BLaER1 treated with 17β-estradiol and CSF1 and Interleukin-3, amounts not matched to agents 10 nM and 100 nM (cell line): ENCODE results near the gene SERINC2.
"Not testable (repeated sequence)": the region's sequence is repeated elsewhere in the genome, so short reads cannot be mapped to it uniquely, and the experiment has no call there.

Experiments used
- H3K27ac ChIP-seq, 11 experiments: shearing (Covaris generic); formaldehyde crosslinking; 2 replicates each; pipeline ENCODE4 v1.8.1; 2022
- H3K27me3 ChIP-seq, 11 experiments: shearing (Covaris generic); formaldehyde crosslinking; 2 replicates each; pipeline ENCODE4 v1.8.1; 2022
- H3K36me3 ChIP-seq, 11 experiments: shearing (Covaris generic); formaldehyde crosslinking; 2 replicates each; pipeline ENCODE4 v1.8.1; 2022
- H3K4me1 ChIP-seq, 10 experiments: shearing (Covaris generic); formaldehyde crosslinking; 2 replicates each; pipeline ENCODE4 v1.8.1; 2022
- H3K4me2 ChIP-seq, 11 experiments: shearing (Covaris generic); formaldehyde crosslinking; 2 replicates each; pipeline ENCODE4 v1.8.1; 2022
- H3K4me3 ChIP-seq, 10 experiments: shearing (Covaris generic); formaldehyde crosslinking; 2 replicates each; pipeline ENCODE4 v1.8.1; 2022
- H3K9ac ChIP-seq, 11 experiments: shearing (Covaris generic); formaldehyde crosslinking; 2 replicates each; pipeline ENCODE4 v1.8.1; 2022
- H3K9me3 ChIP-seq, 11 experiments: shearing (Covaris generic); formaldehyde crosslinking; replicated peaks in 1 of 11; 2 replicates each; pipeline ENCODE4 v1.8.1; 2022
- H4K20me1 ChIP-seq, 11 experiments: shearing (Covaris generic); formaldehyde crosslinking; 2 replicates each; pipeline ENCODE4 v1.8.1; 2022
- Cebpa-rat ChIP-seq, 11 experiments: shearing (Covaris generic); IDR thresholded peaks; 2 replicates each; pipeline ENCODE4 v1.8.1; 2022

SERINC2 gene

DNA sequence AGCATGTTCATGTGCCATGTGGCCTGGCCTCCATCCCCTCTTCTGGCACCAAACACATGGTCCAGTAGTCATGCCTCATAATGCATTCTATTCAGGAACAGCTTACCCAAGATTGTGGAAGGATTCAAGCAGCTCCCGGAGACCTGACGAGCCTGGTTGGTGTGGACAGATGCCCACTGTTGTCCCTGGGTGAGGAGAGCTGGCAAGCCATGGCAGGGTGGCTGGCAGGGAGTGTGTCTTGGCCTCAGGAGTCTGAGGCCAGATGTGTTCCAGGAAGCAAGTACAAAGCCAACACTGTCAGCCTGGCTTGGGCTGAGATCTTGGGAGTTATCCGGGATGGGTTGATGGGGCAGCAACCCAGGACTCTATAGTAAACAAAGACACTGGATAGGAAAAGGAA lies 32.8 kb upstream of the SERINC2 start:
- no peaks in the 10 kb centered on the region for H3K27me3 ChIP-seq
- no peak overlapping the region for H3K27ac ChIP-seq
- H3K36me3 ChIP-seq = no peaks in the 10 kb centered on the region
- H4K20me1 ChIP-seq = no peaks in the 10 kb centered on the region
- no peak overlapping the region for H3K4me3 ChIP-seq
- H3K9ac ChIP-seq = no peak overlapping the region
- no peaks in the 10 kb centered on the region for H3K9me3 ChIP-seq
- no peak for TF ChIP-seq Cebpa-rat (IDR thresholded peaks at IDR 0.05)
- no peaks in the 10 kb centered on the region for H3K4me1 ChIP-seq
- H3K4me2 ChIP-seq = no peak overlapping the region

- Histone ChIP-seq H3K9me3 (no peaks in the 10 kb centered on the region), H3K9ac (no peak overlapping the region), H3K4me2 (no peak overlapping the region), H3K36me3 (no peaks in the 10 kb centered on the region), H3K4me1 (no peaks in the 10 kb centered on the region), H3K27ac (no peak overlapping the region), H4K20me1 (no peaks in the 10 kb centered on the region), H3K27me3 (no peaks in the 10 kb centered on the region), H3K4me3 (no peak overlapping the region)
- TF ChIP-seq Cebpa-rat (IDR thresholded peaks at IDR 0.05) = no peak
Measured at GRCh38 chr1:31381394-31382294, 31.4 kb upstream of the SERINC2 start.

DNA sequence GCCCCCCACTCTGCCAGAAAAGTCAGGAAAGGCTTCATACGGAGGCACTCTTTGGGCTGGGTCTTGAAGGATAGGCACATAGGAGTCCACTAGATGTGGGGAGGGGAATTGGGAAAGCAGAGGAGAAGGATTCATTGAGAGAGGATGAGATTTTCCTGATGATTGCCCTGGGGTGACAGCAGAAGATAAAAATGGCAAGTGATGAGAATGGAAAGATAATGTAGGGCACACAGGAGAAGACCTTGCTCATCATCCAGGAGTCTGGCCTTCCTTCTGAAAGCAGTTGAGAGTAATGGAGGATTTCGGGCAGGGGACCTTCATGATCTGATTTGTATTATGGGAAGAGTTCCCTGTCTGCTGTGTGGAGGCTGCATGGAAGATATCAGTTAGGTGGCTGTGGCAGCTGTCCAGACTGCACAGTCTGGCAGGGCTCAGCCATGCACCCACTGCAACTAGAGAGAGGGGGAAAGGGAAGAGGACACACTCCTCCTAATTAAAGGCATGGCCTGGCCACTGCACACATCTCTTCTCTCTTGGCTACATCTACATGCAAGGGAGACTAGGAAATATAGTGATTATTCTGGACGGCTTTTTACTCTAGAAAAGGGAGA lies 30.5 kb upstream of the SERINC2 start:
- H3K36me3 ChIP-seq = no peaks in the 10 kb centered on the region
- no peak overlapping the region for H3K27ac ChIP-seq
- H3K4me2 ChIP-seq = no peak overlapping the region
- H3K4me3 ChIP-seq = no peak overlapping the region
- no peaks in the 10 kb centered on the region for H3K9me3 ChIP-seq
- no peaks in the 10 kb centered on the region for H3K4me1 ChIP-seq
- TF ChIP-seq Cebpa-rat (IDR thresholded peaks at IDR 0.05) = no peak
- no peaks in the 10 kb centered on the region for H4K20me1 ChIP-seq
- no peaks in the 10 kb centered on the region for H3K27me3 ChIP-seq
- H3K9ac ChIP-seq = no peak overlapping the region

GRCh38 chr1:31383967-31384366 lies 29.0 kb upstream of the SERINC2 start:
- no peak for TF ChIP-seq Cebpa-rat (IDR thresholded peaks at IDR 0.05)
- Histone ChIP-seq H3K27me3 (no peaks in the 10 kb centered on the region), H3K9me3 (no peaks in the 10 kb centered on the region), H3K4me1 (no peaks in the 10 kb centered on the region), H3K9ac (no peak overlapping the region), H3K27ac (no peak overlapping the region), H3K4me2 (no peak overlapping the region; a peak in 1 of 22 replicates), H3K36me3 (no peaks in the 10 kb centered on the region), H3K4me3 (no peak overlapping the region), H4K20me1 (no peaks in the 10 kb centered on the region)

DNA sequence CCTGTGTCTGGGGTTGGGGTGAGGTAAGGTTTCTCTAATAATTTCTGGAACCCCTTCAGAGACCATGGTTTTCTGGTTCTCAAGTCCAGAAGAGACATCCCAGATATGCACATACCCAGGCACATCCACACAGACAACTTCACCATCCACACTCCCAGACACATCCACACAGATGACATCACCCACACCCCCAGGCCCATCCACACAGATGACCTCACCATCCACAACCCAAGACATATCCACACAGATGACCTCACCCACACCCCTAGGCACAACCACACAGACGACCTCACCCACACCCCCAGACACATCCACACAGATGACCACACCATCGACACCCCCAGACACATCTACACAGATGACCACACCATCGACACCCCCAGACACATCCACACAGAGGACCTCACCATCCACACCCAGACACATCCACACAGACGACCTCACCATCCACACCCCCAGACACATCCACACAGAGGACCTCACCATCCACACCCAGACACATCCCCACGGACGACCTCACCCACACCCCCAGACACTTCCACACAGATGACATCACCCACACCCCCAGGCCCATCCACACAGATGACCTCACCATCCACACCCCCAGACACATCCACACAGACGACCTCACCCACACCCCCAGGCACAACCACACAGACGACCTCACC lies 26.3 kb upstream of the SERINC2 start:
- H3K36me3 ChIP-seq, H3K27me3 ChIP-seq, H3K4me1 ChIP-seq, H3K4me2 ChIP-seq, H4K20me1 ChIP-seq, H3K27ac ChIP-seq, H3K4me3 ChIP-seq, H3K9ac ChIP-seq, H3K9me3 ChIP-seq: not testable (repeated sequence)

DNA sequence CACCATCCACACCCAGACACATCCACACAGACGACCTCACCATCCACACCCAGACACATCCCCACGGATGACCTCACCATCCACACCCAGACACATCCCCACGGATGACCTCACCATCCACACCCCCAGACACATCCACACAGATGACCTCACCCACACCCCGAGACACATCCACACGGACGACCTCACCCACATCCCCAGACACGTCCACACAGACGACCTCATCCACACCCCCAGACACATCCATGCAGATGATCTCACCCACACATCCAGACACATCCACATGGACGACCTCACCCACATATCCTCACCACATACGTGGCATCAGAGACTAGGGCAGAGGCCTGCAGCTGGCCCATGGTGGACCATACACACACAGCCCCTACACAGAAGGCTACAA lies 25.4 kb upstream of the SERINC2 start:
- H3K4me3 ChIP-seq = no peak overlapping the region
- H3K4me2 ChIP-seq = no peak overlapping the region
- H3K4me1 ChIP-seq = no peaks in the 10 kb centered on the region
- no peak overlapping the region for H3K27ac ChIP-seq
- no peaks in the 10 kb centered on the region for H3K9me3 ChIP-seq
- no peaks in the 10 kb centered on the region for H4K20me1 ChIP-seq
- TF ChIP-seq Cebpa-rat (IDR thresholded peaks at IDR 0.05) = no peak
- H3K9ac ChIP-seq = no peak overlapping the region
- H3K27me3 ChIP-seq = no peaks in the 10 kb centered on the region
- H3K36me3 ChIP-seq = no peaks in the 10 kb centered on the region

- H4K20me1 ChIP-seq = no peaks in the 10 kb centered on the region
- H3K27ac ChIP-seq = no peak overlapping the region
- H3K36me3 ChIP-seq = no peaks in the 10 kb centered on the region
- H3K4me1 ChIP-seq = peaks cover 4 to 10% (median 8%) of the 10 kb centered on the region in 10 experiments; a peak in 17 of 20 replicates
- no peaks in the 10 kb centered on the region for H3K9me3 ChIP-seq
- H3K4me3 ChIP-seq = no peak overlapping the region
- H3K27me3 ChIP-seq = no peaks in the 10 kb centered on the region
- no peak for TF ChIP-seq Cebpa-rat (IDR thresholded peaks at IDR 0.05)
- H3K4me2 ChIP-seq = no peak overlapping the region
- H3K9ac ChIP-seq = no peak overlapping the region
Measured at GRCh38 chr1:31389616-31390015, 23.4 kb upstream of the SERINC2 start.

- Histone ChIP-seq H3K9ac (no peak overlapping the region; a peak in 1 of 22 replicates), H3K9me3 (no peaks in the 10 kb centered on the region), H3K27ac (no peak overlapping the region), H4K20me1 (no peaks in the 10 kb centered on the region), H3K36me3 (no peaks in the 10 kb centered on the region), H3K27me3 (no peaks in the 10 kb centered on the region), H3K4me1 (peaks cover 8 to 14% (median 12%) of the 10 kb centered on the region in 10 experiments; a peak in 17 of 20 replicates), H3K4me3 (no peak overlapping the region), H3K4me2 (no peak overlapping the region)
- no peak for TF ChIP-seq Cebpa-rat (IDR thresholded peaks at IDR 0.05)
Measured at GRCh38 chr1:31390071-31390470, 22.9 kb upstream of the SERINC2 start.

GRCh38 chr1:31393463-31393862 lies 19.6 kb upstream of the SERINC2 start:
- Histone ChIP-seq H3K4me1 (peaks cover 20 to 42% (median 31%) of the 10 kb centered on the region in 10 experiments), H4K20me1 (no peaks in the 10 kb centered on the region), H3K27ac (no peak overlapping the region), H3K9ac (no peak overlapping the region), H3K4me3 (no peak overlapping the region), H3K36me3 (no peaks in the 10 kb centered on the region), H3K9me3 (no peaks in the 10 kb centered on the region), H3K27me3 (no peaks in the 10 kb centered on the region), H3K4me2 (no peak overlapping the region)
- no peak for TF ChIP-seq Cebpa-rat (IDR thresholded peaks at IDR 0.05)
